NCI-H82 treated with DMSO at 0.1 percent for 48 hours (cell line): ENCODE measurements around the gene MMRN2.

Experiments used
- DNase-seq: peaks from one replicate; lab custom pipeline; 2025; ENCODE audit not compliant: unreplicated experiment; lab: John Stamatoyannopoulos, UW

Gene MMRN2

GRCh38 chr10:86888585-86889381 is 68.6 kb downstream of the MMRN2 start:
- DNase-seq, result no peak
